HG02678 (cell line): ENCODE measurements around the gene PPP1R1B.

Source experiments
- ATAC-seq: cut with Tn5 transposase; IDR thresholded peaks from one replicate; pipeline ENCODE4 v1.9.1; 2021; ENCODE audit warnings: mild to moderate bottlenecking, moderate library complexity; ENCODE audit not compliant: unreplicated experiment

PPP1R1B gene

DNA sequence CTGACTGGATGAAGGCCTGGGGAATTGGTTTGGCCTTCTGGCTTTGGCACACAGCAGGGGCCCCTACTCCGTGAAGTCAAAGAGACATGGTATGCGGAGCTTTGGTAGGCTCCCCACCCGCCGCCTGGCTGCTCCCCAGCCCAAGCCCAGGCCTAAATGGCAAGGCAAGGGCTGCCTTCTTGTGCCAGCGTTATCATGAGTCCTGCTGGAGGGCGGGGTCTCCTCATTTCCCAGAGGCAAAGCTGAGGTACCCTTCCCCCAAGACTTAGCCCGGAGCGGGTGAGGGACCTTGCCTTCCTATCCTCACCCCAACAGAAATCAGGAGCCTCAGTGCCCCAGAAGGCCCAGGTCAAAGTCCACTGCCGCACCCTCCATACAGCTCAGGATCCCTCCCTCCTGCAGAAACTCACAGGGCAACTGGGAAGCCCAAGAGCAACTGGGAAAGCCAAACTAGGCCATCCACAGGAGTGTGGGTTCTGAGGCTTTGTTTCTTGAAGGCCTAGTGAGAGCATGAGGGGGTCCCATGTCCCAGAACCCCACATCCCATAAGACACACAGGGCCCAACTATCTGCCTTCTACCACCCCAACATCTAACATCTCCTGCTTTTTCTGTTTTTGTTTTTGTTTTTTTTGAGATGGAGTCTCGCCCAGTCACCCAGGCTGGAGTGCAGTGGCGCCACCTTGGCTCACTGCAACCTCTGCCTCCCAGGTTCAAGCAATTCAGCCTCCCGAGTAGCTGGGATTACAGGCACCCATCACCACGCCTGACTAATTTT lies 51.8 kb downstream of the PPP1R1B start:
- no peak for ATAC-seq

DNA sequence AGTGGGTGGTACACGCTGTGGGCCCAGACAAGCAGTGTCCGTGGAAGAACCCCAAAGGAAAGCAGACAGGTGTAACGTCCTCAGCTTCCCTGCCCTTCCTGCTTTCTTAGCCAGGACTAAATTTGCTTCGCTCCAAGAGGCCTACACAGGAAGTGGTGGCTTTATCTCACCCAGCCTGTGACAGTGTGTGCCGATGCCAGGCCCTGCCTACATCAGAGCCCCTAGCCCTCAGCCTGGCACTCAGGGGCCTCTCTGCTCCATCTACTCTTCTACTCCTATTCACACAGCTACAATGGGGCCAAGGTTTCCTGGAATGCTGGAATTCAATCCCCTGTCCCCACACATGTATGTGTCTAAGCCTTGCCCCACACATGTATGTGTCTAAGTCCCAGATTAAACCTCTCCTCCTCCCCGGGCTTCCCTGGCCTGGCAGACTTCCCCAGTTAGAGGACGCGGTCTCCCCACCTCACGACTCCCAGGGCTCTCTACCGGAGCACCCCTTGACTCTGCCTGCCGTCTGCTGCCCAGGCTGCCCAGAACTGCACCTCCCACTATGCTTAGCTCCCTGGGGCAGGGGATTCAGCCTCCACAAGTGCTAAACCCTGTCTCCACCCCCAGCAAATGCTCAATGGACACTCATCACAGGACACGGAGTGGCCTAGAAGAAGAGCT lies 52.9 kb downstream of the PPP1R1B start:
- ATAC-seq = no peak

DNA sequence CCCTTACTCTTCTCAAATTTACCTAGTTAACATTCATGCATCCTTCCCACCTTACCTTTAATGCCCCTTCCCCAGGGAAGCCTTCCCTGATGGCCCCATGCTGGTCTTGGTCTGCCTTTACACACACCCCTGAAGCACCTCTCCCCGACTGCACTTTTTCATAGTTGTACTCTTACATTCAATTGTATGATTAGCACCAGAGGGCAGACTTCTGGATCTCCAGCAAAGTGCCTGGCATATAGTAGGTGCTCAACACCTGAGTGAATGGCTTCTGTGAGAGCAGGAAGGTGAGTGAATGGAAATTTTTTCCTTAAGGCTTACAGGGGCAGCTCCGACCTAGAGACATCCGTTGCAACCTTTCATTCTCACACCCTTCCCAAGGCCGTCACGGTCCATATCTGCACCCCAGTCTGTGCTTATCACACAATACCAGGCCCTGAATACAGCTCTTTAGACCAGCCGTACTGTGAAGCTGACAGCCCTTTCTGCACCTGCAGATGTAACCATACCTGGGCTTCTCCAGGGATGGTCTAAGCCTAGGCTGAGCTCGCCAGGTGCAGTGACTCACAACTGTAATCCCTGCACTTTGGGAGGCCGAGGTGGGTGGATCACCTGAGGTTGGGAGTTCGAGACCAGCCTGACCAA lies 56.7 kb downstream of the PPP1R1B start:
- ATAC-seq = no peak

DNA sequence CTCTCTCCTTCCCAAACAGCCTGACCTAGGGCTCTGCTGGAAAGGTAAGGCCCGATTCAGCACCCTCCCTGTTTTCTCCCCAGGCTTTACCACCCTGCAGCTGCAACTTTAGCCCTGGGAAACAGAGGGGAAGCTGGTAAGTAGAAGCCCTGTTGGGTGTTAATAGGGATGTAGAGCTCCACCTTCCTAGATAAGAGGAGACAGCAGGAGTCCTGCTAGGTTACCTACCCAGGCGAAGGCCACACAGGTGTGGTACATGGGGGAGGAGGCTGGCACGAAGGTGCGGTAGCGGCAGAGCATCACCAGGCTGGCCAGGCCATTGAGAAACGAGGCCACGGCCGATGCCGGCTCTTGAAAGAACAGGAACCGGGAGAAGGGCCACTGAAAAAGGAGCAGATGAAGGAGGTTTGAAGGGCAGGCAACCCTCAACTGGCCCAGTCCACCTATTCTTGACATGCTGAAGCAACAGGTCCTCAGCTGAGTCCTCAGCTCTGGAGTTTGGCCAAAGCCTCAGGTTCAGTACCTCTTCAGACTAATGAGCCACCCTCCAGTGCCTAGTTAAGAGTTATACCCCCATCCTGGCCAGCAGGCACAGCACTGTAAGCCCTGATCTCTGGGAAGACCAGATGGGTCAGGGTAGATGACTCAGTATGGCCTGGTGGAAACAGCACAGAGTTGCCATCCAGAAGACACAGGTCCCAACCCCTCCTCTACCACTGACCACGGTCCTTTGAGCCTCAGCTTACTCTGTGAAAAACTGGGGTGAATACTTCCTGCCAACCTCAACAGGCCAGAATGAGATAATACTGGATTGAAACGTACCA lies 57.8 kb downstream of the PPP1R1B start:
- ATAC-seq = no peak
